Stimulated activated CD8-positive, alpha-beta memory T cell treated with anti-CD3 and anti-CD28 coated beads, Interleukin-2, amount 100 ng/mL, for 48 hours (primary cell): Measurements from ENCODE around the gene EXOC4.
"Not testable (repeated sequence)": the region's sequence is repeated elsewhere in the genome, so short reads cannot be mapped to it uniquely, and the experiment has no call there.

Experiments
- DNase-seq, 2 donors: peaks; one replicate each; pipeline ENCODE4 v3.0.0-alpha.2; 2020; ENCODE audit warnings: low read depth in 2 of 2

The EXOC4 gene

GRCh38 chr7:133869556-133869955, 616.7 kb downstream of the EXOC4 start:
- DNase-seq, result no peak

GRCh38 chr7:133871757-133872156, 618.9 kb downstream of the EXOC4 start:
- DNase-seq, result no peak

- no peak for DNase-seq
These were observed 620.3 kb downstream of the EXOC4 start for GRCh38 chr7:133873187-133873586.

GRCh38 chr7:133873631-133874030, 620.8 kb downstream of the EXOC4 start:
- DNase-seq, result no peak

GRCh38 chr7:133883591-133883990, 630.7 kb downstream of the EXOC4 start:
- DNase-seq, result no peak

GRCh38 chr7:133885213-133885612, 632.3 kb downstream of the EXOC4 start:
- DNase-seq, result no peak

GRCh38 chr7:133886086-133886485, 633.2 kb downstream of the EXOC4 start:
- DNase-seq, result no peak

GRCh38 chr7:133886797-133887196, 633.9 kb downstream of the EXOC4 start:
- no peak for DNase-seq

GRCh38 chr7:133887459-133887858, 634.6 kb downstream of the EXOC4 start:
- DNase-seq, result no peak

GRCh38 chr7:133888061-133888930, 635.4 kb downstream of the EXOC4 start:
- no peak for DNase-seq

- no peak for DNase-seq
These were observed 651.9 kb downstream of the EXOC4 start for GRCh38 chr7:133904776-133905175.

GRCh38 chr7:133906553-133906952, 653.7 kb downstream of the EXOC4 start:
- DNase-seq, result not testable (repeated sequence)

- no peak for DNase-seq
These were observed 657.9 kb downstream of the EXOC4 start for GRCh38 chr7:133910761-133911160.

- no peak for DNase-seq
These were observed 658.8 kb downstream of the EXOC4 start for GRCh38 chr7:133911724-133912123.

GRCh38 chr7:133912916-133913697, 660.2 kb downstream of the EXOC4 start:
- DNase-seq, result no peak

GRCh38 chr7:133916621-133917020, 663.7 kb downstream of the EXOC4 start:
- DNase-seq, result no peak

GRCh38 chr7:133919810-133920209, 666.9 kb downstream of the EXOC4 start:
- DNase-seq, result no peak

- DNase-seq, result no peak
These were observed 668.8 kb downstream of the EXOC4 start for GRCh38 chr7:133921635-133922182.

- no peak for DNase-seq
These were observed 671.1 kb downstream of the EXOC4 start for GRCh38 chr7:133923974-133924373.

- no peak for DNase-seq
These were observed 678.2 kb downstream of the EXOC4 start for GRCh38 chr7:133931053-133931452.

- DNase-seq, result no peak
These were observed 679.7 kb downstream of the EXOC4 start for GRCh38 chr7:133932591-133932990.

GRCh38 chr7:133934262-133934976, 681.5 kb downstream of the EXOC4 start:
- DNase-seq, result no peak
